WERI-Rb-1 (cell line): ENCODE data around the gene PTP4A1.

Source experiments
- DNase-seq: peaks from one replicate; pipeline ENCODE4 v3.0.0-alpha.2; 2020
- H3K27ac ChIP-seq: fragments of 250-450 bp; sonication (Bioruptor Pico); 2 replicates; pipeline ENCODE4 v1.5.1; 2020; ENCODE audit warnings: mild to moderate bottlenecking, moderate library complexity
- H3K27me3 ChIP-seq: fragments of 250-450 bp; sonication (Bioruptor Pico); 2 replicates; pipeline ENCODE4 v1.5.1; 2021; ENCODE audit warnings: mild to moderate bottlenecking, low read depth, moderate library complexity; ENCODE audit not compliant: insufficient read depth, severe bottlenecking
- H3K36me3 ChIP-seq: fragments of 250-450 bp; sonication (Bioruptor Pico); 2 replicates; pipeline ENCODE4 v1.5.1; 2020; ENCODE audit warnings: mild to moderate bottlenecking, moderate library complexity
- H3K4me3 ChIP-seq: 2 replicates; pipeline ENCODE4 v1.5.1; 2011; ENCODE audit warnings: low read depth, mild to moderate bottlenecking, control low read depth, low read length
- H3K9me3 ChIP-seq: fragments of 250-450 bp; sonication (Bioruptor Pico); 2 replicates; pipeline ENCODE4 v1.5.1; 2021; ENCODE audit warnings: mild to moderate bottlenecking, moderate library complexity; ENCODE audit not compliant: severe bottlenecking
- CTCF ChIP-seq: IDR thresholded peaks from 2 replicates; pipeline ENCODE4 v1.5.1; 2011; ENCODE audit warnings: low read depth, mild to moderate bottlenecking, control low read depth, inconsistent platforms, low read length

PTP4A1 gene

DNA sequence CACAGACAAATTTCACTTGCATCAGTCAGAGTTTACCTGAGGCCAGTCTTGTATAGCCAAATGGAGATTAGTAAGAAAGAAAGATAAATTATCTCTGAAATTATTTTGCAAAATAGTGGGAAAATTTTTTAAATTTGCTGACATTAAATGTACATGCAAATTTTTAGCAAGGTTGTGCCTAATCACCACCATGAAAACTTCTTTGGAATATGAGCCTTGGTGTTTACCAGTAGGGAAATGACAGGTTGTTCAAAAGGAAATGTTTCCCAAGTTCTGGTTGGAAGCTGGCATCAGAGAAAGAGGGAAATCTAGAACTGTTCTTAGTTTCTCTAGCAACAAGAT is 34.4 kb upstream of the PTP4A1 start:
- no peak for TF ChIP-seq CTCF
- no peaks in the 10 kb centered on the region for H3K36me3 ChIP-seq
- H3K4me3 ChIP-seq: no peak overlapping the region
- no peak for DNase-seq
- no peaks in the 10 kb centered on the region for H3K9me3 ChIP-seq
- no peaks in the 10 kb centered on the region for H3K27me3 ChIP-seq
- no peak overlapping the region for H3K27ac ChIP-seq

DNA sequence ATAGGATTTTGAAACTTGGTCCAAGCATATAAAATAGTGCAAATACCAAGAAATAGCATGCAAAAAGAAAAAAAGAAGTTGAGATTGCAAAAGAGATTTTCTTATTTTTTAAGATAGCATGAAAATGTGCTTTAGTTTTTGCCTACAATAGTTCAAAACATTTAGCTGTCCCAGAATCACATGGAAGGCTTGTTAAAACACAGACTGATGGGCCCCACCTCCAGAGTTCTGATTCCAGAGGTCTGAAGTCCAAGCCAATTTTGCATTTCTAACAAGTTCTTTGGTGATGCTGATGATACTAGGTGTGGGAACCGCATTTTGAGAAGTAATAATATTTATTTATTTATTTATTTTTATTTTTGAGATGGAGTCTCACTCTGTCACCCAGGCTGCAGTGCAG is 33.7 kb upstream of the PTP4A1 start:
- Histone ChIP-seq H3K9me3 (no peaks in the 10 kb centered on the region), H3K36me3 (no peaks in the 10 kb centered on the region), H3K27me3 (no peaks in the 10 kb centered on the region), H3K27ac (no peak overlapping the region), H3K4me3 (no peak overlapping the region)
- no peak for TF ChIP-seq CTCF
- DNase-seq: no peak

DNA sequence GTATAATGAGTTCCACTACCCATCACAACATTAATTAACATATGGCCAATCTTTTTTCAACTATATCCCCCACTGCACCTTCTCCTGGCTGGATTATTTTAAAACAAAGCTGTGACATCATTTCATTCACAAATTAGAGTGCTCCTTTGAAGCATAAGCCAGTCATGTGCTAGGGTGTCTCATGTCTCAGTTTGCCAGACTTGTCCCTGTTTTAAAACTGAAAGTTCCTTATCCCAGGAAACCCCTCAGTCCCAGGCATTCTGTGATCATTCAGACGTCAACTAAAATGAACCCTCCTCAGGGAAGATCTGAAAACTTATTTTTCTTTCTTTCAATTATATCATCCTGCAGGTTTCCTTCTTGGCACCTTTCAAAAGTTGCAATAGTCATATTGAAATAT is 29.3 kb upstream of the PTP4A1 start:
- Histone ChIP-seq H3K27ac (no peak overlapping the region), H3K9me3 (no peaks in the 10 kb centered on the region), H3K4me3 (no peak overlapping the region), H3K27me3 (no peaks in the 10 kb centered on the region), H3K36me3 (no peaks in the 10 kb centered on the region)
- no peak for TF ChIP-seq CTCF
- no peak for DNase-seq

DNA sequence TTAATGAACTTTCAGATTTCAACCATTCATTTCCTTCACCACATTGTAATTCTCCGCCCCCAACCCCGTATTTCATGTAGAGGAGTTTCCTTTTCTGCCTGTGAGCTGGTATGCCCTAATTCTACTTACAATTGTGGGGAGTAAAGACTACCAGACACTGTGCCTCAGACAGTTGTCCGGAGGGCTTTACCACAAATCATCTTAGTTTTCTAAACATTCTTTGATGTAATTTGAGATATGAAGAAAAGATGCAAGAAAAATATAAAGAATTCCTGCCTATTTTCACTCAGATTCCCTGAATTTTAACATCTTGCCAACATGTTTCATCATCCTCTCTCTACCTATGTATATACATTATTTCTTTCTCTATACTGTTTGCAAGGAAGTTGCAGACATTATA is 28.3 kb upstream of the PTP4A1 start:
- TF ChIP-seq CTCF: no peak
- Histone ChIP-seq H3K27me3 (no peaks in the 10 kb centered on the region), H3K36me3 (no peaks in the 10 kb centered on the region), H3K4me3 (no peak overlapping the region), H3K9me3 (no peaks in the 10 kb centered on the region), H3K27ac (no peak overlapping the region)
- DNase-seq: no peak

DNA sequence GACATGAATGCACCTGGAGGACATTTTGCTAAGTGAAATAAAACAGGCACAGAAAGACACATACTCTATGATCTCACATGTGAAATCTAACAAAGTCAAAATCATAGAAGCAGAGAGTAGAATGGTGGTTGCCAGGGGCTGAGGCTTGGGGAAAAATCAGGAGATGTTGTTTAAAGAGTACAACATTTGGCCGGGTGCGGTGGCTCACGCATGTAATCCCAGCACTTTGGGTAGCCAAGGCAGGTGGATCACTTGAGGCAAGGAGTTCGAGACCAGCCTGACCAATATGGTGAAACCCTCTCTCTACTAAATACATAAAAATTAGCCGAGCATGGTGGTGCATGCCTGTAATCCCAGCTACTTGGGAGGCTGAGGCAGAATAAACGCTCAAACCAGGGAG is 26.0 kb upstream of the PTP4A1 start:
- Histone ChIP-seq H3K27me3 (no peaks in the 10 kb centered on the region), H3K9me3 (no peaks in the 10 kb centered on the region), H3K36me3 (no peaks in the 10 kb centered on the region), H3K4me3 (no peak overlapping the region), H3K27ac (no peak overlapping the region)
- no peak for TF ChIP-seq CTCF
- DNase-seq: no peak

DNA sequence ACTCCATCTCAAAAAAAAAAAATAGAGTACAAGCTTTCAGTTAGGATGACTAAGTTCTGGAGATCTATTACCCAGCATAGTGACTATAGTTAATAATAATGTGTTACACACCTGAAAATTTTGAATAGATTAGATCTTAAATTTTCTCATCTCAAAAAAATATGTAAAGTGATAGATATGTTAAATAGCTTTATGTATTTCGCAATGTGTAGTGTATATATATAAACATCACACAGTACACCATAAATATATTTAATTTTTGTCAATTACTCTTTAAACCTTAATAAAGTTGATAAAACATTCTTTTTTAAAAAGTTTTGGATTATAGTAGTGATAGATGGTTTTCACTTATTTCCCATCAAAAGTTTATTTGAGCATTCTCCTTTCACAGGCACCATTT is 25.6 kb upstream of the PTP4A1 start:
- Histone ChIP-seq H3K9me3 (no peaks in the 10 kb centered on the region), H3K27me3 (no peaks in the 10 kb centered on the region)
- DNase-seq: no peak

More for the DNA sequence above, 25.6 kb upstream of the PTP4A1 start:
- no peak for TF ChIP-seq CTCF
- Histone ChIP-seq H3K27ac (no peak overlapping the region), H3K36me3 (no peaks in the 10 kb centered on the region), H3K4me3 (no peak overlapping the region)
